ENCODE results near the gene FOXN3. TPM values are rescaled to one million over a fixed set of nuclear protein-coding genes. Genes with fewer than 3 reads are reported as not detected.

The FOXN3 gene
- total RNA-seq, 2 donors from 2014 or later = 53.9 to 141 TPM

DNA sequence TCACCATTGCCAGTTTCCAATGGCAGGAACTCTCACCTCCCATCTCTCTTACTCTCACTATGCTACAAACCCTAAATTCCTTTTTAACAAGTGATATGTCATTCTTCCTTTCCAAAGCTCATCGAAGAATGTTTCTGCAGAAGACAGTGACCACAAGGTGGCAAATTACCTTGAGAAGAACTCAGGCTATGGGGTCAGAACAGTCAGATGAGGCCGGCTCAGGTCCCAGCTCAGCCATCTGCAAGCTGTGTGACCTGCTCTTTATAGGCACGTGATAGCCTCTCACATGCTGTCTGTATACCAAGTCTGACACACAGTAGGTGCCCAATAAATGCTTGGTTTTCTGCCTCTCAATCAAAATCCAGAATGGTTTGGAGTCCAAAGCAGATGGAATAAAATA is 80.7 kb downstream of the FOXN3 start:
- TF ChIP-seq CTCF (IDR thresholded peaks at IDR 0.05) (no peak), POLR2A (IDR thresholded peaks at IDR 0.05) (no peak), POLR2AphosphoS5 (IDR thresholded peaks at IDR 0.05) (no peak)
- no peaks in the 10 kb centered on the region for H3K27me3 ChIP-seq (replicated peaks; ENCODE audit: insufficient read depth)
- no peaks in the 10 kb centered on the region for H3K9me3 ChIP-seq
- intact Hi-C loops (cut with DNase I) = no loop called here
- no peak overlapping the region for H3K27ac ChIP-seq
- DNase-seq (ENCODE audit: low spot score) = no peak
- H3K36me3 ChIP-seq = no peaks in the 10 kb centered on the region
- WGBS = 77% methylated on average over 3 of the region's 3 CpGs
- H3K4me1 ChIP-seq (replicated peaks) = peaks cover 9% of the 10 kb centered on the region
- H3K4me3 ChIP-seq = no peak overlapping the region

- Histone ChIP-seq H3K4me1 (replicated peaks) (no peaks in the 10 kb centered on the region), H3K9me3 (no peaks in the 10 kb centered on the region), H3K36me3 (no peaks in the 10 kb centered on the region), H3K27me3 (replicated peaks; ENCODE audit: insufficient read depth) (no peaks in the 10 kb centered on the region), H3K4me3 (no peak overlapping the region), H3K27ac (no peak overlapping the region)
- 99% methylated on average over 3 of the region's 3 CpGs for WGBS
- intact Hi-C loops (cut with DNase I) = no loop called here
- DNase-seq (ENCODE audit: low spot score) = no peak
- TF ChIP-seq CTCF (IDR thresholded peaks at IDR 0.05) = no peak
Observed at GRCh38 chr14:89332031-89332430, 85.0 kb downstream of the FOXN3 start.

DNA sequence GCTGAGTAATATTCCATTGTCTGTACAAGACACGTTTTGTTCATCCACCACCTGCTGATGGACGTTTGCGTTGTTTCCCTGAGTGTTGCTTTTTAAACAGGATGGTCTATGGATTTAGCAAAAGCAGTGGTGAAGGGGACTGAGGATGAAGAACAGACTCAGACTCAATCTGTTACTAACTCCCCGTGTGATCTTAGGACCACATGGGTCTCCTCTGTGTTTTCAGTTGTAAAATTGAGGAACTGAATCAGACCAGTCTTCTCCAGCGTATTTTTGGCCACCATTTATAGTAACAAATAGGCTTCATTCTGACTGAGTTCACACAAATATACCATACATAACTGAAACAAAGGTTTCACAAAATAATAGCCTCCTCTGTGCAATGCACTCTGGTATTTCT is 85.6 kb downstream of the FOXN3 start:
- Histone ChIP-seq H3K27ac (no peak overlapping the region), H3K4me1 (replicated peaks) (no peaks in the 10 kb centered on the region), H3K27me3 (replicated peaks; ENCODE audit: insufficient read depth) (no peaks in the 10 kb centered on the region), H3K36me3 (no peaks in the 10 kb centered on the region), H3K9me3 (no peaks in the 10 kb centered on the region), H3K4me3 (no peak overlapping the region)
- no peak for TF ChIP-seq POLR2AphosphoS5 (IDR thresholded peaks at IDR 0.05)
- no peak for TF ChIP-seq POLR2A (IDR thresholded peaks at IDR 0.05)
- no peak for TF ChIP-seq CTCF (IDR thresholded peaks at IDR 0.05)
- intact Hi-C loops (cut with DNase I) = no loop called here
- 98% methylated on average over 5 of the region's 5 CpGs for WGBS
- no peak for DNase-seq (ENCODE audit: low spot score)

GRCh38 chr14:89330236-89331002 is 86.6 kb downstream of the FOXN3 start:
- H3K27ac ChIP-seq = no peak overlapping the region
- no peaks in the 10 kb centered on the region for H3K4me1 ChIP-seq (replicated peaks)
- H3K4me3 ChIP-seq = no peak overlapping the region
- intact Hi-C loops (cut with DNase I) = no loop called here
- TF ChIP-seq CTCF (IDR thresholded peaks at IDR 0.05) = no peak
- TF ChIP-seq POLR2AphosphoS5 (IDR thresholded peaks at IDR 0.05) = no peak
- no peak for TF ChIP-seq POLR2A (IDR thresholded peaks at IDR 0.05)
- no peaks in the 10 kb centered on the region for H3K36me3 ChIP-seq
- WGBS = 83% methylated on average over 11 of the region's 11 CpGs
- H3K9me3 ChIP-seq = no peaks in the 10 kb centered on the region
- H3K27me3 ChIP-seq (replicated peaks; ENCODE audit: insufficient read depth) = no peaks in the 10 kb centered on the region
- no peak for DNase-seq (ENCODE audit: low spot score)

- H3K4me1 ChIP-seq (replicated peaks) = no peaks in the 10 kb centered on the region
- no peak for TF ChIP-seq CTCF (IDR thresholded peaks at IDR 0.05)
- no peak for TF ChIP-seq POLR2A (IDR thresholded peaks at IDR 0.05)
- TF ChIP-seq POLR2AphosphoS5 (IDR thresholded peaks at IDR 0.05) = no peak
- no peak for DNase-seq (ENCODE audit: low spot score)
- H3K4me3 ChIP-seq = no peak overlapping the region
- intact Hi-C loops (cut with DNase I) = no loop called here
- H3K9me3 ChIP-seq = no peaks in the 10 kb centered on the region
- WGBS = 22% methylated on average over 5 of the region's 5 CpGs
- H3K36me3 ChIP-seq = no peaks in the 10 kb centered on the region
- no peaks in the 10 kb centered on the region for H3K27me3 ChIP-seq (replicated peaks; ENCODE audit: insufficient read depth)
- peak overlapping the region in 1 of 2 donors; percentile 1 for H3K27ac ChIP-seq
Observed at GRCh38 chr14:89327771-89328212, 89.2 kb downstream of the FOXN3 start.
